ENCODE data around the gene TCF15.

- TF ChIP-seq CTCF (conservative IDR thresholded peaks at IDR 0.05) (no peak), EZH2 (IDR thresholded peaks at IDR 0.05; ENCODE audit: low read depth) (no peak)
Observed at GRCh38 chr20:646868-647233, 36.7 kb upstream of the TCF15 start.
